ENCODE data around the gene DGKH. TPM values are rescaled to one million over a fixed set of nuclear protein-coding genes. Genes with fewer than 3 reads are reported as not detected.
"Not testable (repeated sequence)": the region's sequence is repeated elsewhere in the genome, so short reads cannot be mapped to it uniquely, and the experiment has no call there.

The DGKH gene
- total RNA-seq, 2 donors from 2014 or later: 7.4 to 21.1 TPM

DNA sequence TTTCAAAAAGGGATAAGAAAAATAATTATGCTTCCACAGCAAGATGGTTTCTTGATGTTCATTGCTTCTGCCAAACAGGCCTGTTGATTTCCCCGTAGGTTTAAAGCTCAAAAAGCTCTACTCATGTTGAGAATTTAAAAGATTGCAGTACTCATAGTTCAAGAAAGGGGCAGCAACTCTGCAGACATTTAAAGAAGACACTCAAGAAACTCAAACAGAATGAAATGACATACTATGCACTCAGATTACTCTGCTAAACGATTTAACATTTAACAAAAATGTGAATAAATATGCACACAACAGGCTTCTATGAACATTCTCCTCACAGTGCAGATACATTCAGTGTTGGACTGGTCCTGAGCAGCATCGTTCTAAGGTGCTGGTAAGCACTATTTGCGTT is 22.7 kb downstream of the DGKH start:
- not testable (repeated sequence) for DNase-seq (ENCODE audit: low spot score); H3K27ac Mint-ChIP-seq; H3K9me3 Mint-ChIP-seq; ATAC-seq; H3K4me1 Mint-ChIP-seq (ENCODE audit: low read depth in 2 of 2); H3K4me3 Mint-ChIP-seq; H3K36me3 Mint-ChIP-seq
- peaks cover 10 to 15% of the 10 kb centered on the region in 2 donors for H3K27me3 Mint-ChIP-seq

- ATAC-seq: no peak
- no peak for DNase-seq (ENCODE audit: low spot score)
- Mint-ChIP-seq H3K4me3 (no peak overlapping the region), H3K27me3 (peaks cover 10 to 15% of the 10 kb centered on the region in 2 donors), H3K36me3 (no peaks in the 10 kb centered on the region), H3K27ac (no peak overlapping the region), H3K9me3 (no peaks in the 10 kb centered on the region), H3K4me1 (ENCODE audit: low read depth in 2 of 2) (no peaks in the 10 kb centered on the region)
These were observed 23.4 kb downstream of the DGKH start for GRCh38 chr13:42071672-42072419.

- ATAC-seq (no peak), DNase-seq (ENCODE audit: low spot score) (no peak)
- H3K4me3 Mint-ChIP-seq: no peak overlapping the region
- H3K27ac Mint-ChIP-seq: no peak overlapping the region
- H3K27me3 Mint-ChIP-seq: peaks cover 10 to 15% of the 10 kb centered on the region in 2 donors
- H3K36me3 Mint-ChIP-seq: no peaks in the 10 kb centered on the region
- no peaks in the 10 kb centered on the region for H3K4me1 Mint-ChIP-seq (ENCODE audit: low read depth in 2 of 2)
- no peaks in the 10 kb centered on the region for H3K9me3 Mint-ChIP-seq
These were observed 25.2 kb downstream of the DGKH start for GRCh38 chr13:42073683-42074082.

DNA sequence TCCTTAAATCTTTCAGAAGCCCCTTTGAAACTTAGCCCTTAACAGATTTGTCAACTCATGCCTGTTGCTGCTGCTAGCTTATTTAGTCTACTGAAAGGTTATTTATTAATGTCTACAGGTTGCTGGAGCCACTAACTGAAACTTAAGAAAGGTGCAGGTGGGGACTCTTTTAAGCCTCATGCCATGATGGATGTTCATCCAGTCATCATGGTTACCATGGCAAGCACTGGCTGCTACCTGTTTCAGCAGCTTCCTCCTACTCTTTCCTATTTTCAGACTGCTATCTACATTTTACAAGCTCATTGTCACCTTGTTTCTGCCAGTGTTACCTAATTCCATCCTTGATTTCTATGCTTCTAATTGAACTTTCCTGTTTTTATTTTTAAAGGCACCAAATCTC is 27.1 kb downstream of the DGKH start:
- Mint-ChIP-seq H3K36me3 (no peaks in the 10 kb centered on the region), H3K4me1 (ENCODE audit: low read depth in 2 of 2) (no peaks in the 10 kb centered on the region), H3K9me3 (no peaks in the 10 kb centered on the region), H3K27ac (no peak overlapping the region), H3K27me3 (peaks cover 0 to 13% of the 10 kb centered on the region in 2 donors), H3K4me3 (no peak overlapping the region)
- no peak for DNase-seq (ENCODE audit: low spot score)
- ATAC-seq: no peak

- DNase-seq (ENCODE audit: low spot score) (no peak), ATAC-seq (no peak)
- Mint-ChIP-seq H3K9me3 (no peaks in the 10 kb centered on the region), H3K4me3 (no peak overlapping the region), H3K36me3 (no peaks in the 10 kb centered on the region), H3K27me3 (peaks cover 0 to 13% of the 10 kb centered on the region in 2 donors), H3K4me1 (ENCODE audit: low read depth in 2 of 2) (no peaks in the 10 kb centered on the region), H3K27ac (no peak overlapping the region)
These were observed 27.9 kb downstream of the DGKH start for GRCh38 chr13:42076309-42076713.

- DNase-seq (ENCODE audit: low spot score) (no peak), ATAC-seq (no peak)
- Mint-ChIP-seq H3K27ac (no peak overlapping the region), H3K36me3 (peaks cover 4% of the 10 kb centered on the region), H3K9me3 (no peaks in the 10 kb centered on the region), H3K27me3 (peaks cover 7 to 17% of the 10 kb centered on the region in 2 donors), H3K4me1 (ENCODE audit: low read depth in 2 of 2) (peaks cover 0 to 3% of the 10 kb centered on the region in 2 donors), H3K4me3 (no peak overlapping the region)
These were observed 29.8 kb downstream of the DGKH start for GRCh38 chr13:42078128-42078808.

GRCh38 chr13:42083138-42083770 is 34.8 kb downstream of the DGKH start:
- Mint-ChIP-seq H3K27me3 (peaks cover 21 to 22% of the 10 kb centered on the region in 2 donors), H3K4me3 (peak overlapping the region; percentile 29), H3K4me1 (ENCODE audit: low read depth in 2 of 2) (peaks cover 0 to 3% of the 10 kb centered on the region in 2 donors), H3K9me3 (no peaks in the 10 kb centered on the region), H3K36me3 (peaks cover 14% of the 10 kb centered on the region), H3K27ac (peak overlapping the region in 1 of 2 donors; percentile 13)
- ATAC-seq (no peak), DNase-seq (ENCODE audit: low spot score) (no peak)

GRCh38 chr13:42084722-42085121 is 36.3 kb downstream of the DGKH start:
- Mint-ChIP-seq H3K36me3 (peaks cover 14% of the 10 kb centered on the region), H3K4me3 (no peak overlapping the region), H3K27me3 (peaks cover 24 to 27% of the 10 kb centered on the region in 2 donors), H3K9me3 (no peaks in the 10 kb centered on the region), H3K4me1 (ENCODE audit: low read depth in 2 of 2) (peaks cover 0 to 3% of the 10 kb centered on the region in 2 donors), H3K27ac (no peak overlapping the region)
- ATAC-seq (no peak), DNase-seq (ENCODE audit: low spot score) (no peak)

GRCh38 chr13:42086582-42086981 is 38.1 kb downstream of the DGKH start:
- Mint-ChIP-seq H3K9me3 (no peaks in the 10 kb centered on the region), H3K27me3 (peaks cover 31 to 33% of the 10 kb centered on the region in 2 donors), H3K36me3 (peaks cover 14% of the 10 kb centered on the region), H3K27ac (no peak overlapping the region), H3K4me3 (no peak overlapping the region), H3K4me1 (ENCODE audit: low read depth in 2 of 2) (peaks cover 0 to 3% of the 10 kb centered on the region in 2 donors)
- DNase-seq (ENCODE audit: low spot score) (no peak), ATAC-seq (no peak)

DNA sequence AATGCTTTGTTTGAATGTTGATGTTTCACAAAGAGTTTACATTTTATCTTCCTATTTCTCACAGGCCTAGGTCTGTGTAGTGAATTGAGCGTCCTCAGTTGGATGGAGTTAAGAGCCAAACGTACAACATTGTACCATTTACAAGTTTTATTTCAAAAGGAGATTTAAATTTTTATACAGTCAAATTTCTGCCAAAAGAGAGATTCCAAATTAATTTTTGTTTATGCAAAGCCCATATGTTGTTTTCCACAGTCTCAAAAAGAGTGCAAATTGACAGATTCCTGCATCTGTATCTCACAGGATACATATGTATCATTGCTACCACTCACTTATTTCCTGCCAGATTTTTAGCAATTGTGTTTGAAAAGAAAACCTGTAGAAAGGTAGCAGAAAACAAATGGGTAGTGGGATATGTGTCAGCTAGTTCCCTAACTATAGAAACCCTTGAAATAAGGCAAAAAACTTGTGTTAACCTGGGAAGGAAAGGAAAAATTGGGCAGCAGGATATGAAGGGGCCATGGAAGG is 46.1 kb downstream of the DGKH start:
- peaks cover 0 to 3% of the 10 kb centered on the region in 2 donors for H3K4me1 Mint-ChIP-seq (ENCODE audit: low read depth in 2 of 2)
- H3K36me3 Mint-ChIP-seq: no peaks in the 10 kb centered on the region
- no peak for DNase-seq (ENCODE audit: low spot score)
- peaks cover 21 to 27% of the 10 kb centered on the region in 2 donors for H3K27me3 Mint-ChIP-seq
- H3K4me3 Mint-ChIP-seq: no peak overlapping the region
- H3K27ac Mint-ChIP-seq: no peak overlapping the region
- H3K9me3 Mint-ChIP-seq: no peaks in the 10 kb centered on the region
- ATAC-seq: no peak

DNA sequence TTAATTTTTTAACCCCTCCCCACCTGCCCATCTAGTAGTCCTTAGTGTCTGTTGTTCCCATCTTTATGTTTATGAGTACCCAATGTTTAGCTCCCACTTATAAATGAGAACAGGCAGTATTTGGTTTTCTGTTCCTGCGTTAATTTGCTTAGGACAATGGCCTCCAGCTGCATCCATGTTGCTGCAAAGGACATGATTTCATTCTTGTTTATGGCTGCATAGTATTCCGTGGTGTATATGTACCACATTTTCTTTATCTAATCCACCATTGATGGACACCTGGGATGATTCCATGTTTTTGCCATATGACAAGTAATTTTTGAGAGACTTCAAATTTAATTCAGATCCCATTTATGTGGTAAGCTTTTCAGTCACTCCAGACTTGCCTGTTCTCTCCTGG is 47.8 kb downstream of the DGKH start:
- not testable (repeated sequence) for H3K4me1 Mint-ChIP-seq (ENCODE audit: low read depth in 2 of 2); H3K4me3 Mint-ChIP-seq; H3K9me3 Mint-ChIP-seq; ATAC-seq; H3K27ac Mint-ChIP-seq; H3K36me3 Mint-ChIP-seq; DNase-seq (ENCODE audit: low spot score)
- H3K27me3 Mint-ChIP-seq: peaks cover 14 to 20% of the 10 kb centered on the region in 2 donors

- H3K27ac Mint-ChIP-seq: no peak overlapping the region
- no peak for DNase-seq (ENCODE audit: low spot score)
- no peaks in the 10 kb centered on the region for H3K36me3 Mint-ChIP-seq
- H3K27me3 Mint-ChIP-seq: peaks cover 7 to 10% of the 10 kb centered on the region in 2 donors
- ATAC-seq: no peak
- H3K9me3 Mint-ChIP-seq: no peaks in the 10 kb centered on the region
- H3K4me1 Mint-ChIP-seq (ENCODE audit: low read depth in 2 of 2): peaks cover 4 to 7% of the 10 kb centered on the region in 2 donors
- H3K4me3 Mint-ChIP-seq: no peak overlapping the region
These were observed 51.7 kb downstream of the DGKH start for GRCh38 chr13:42099962-42100675.

DNA sequence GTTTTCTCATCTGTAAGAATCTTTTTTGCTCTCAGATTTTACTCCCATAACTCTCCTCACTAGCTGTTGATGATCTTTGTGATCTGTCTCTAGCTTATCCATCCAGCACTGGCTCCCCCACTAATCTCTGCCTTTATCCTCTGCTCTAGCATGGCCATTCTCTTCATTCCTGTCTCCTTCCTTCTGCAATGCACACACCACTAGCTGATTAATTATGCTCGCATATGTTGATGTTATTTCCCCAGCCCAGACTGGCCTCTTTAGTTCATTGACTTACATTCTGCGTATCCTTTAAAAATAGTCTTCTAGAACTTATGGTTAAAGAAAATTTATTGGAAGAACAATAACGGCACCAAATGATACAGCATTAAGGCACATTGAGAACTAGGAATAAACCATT is 52.5 kb downstream of the DGKH start:
- ATAC-seq: no peak
- H3K9me3 Mint-ChIP-seq: no peaks in the 10 kb centered on the region

More for the DNA sequence above, 52.5 kb downstream of the DGKH start:
- H3K27me3 Mint-ChIP-seq: peaks cover 7 to 10% of the 10 kb centered on the region in 2 donors
- no peaks in the 10 kb centered on the region for H3K36me3 Mint-ChIP-seq
- H3K4me3 Mint-ChIP-seq: no peak overlapping the region
- DNase-seq (ENCODE audit: low spot score): no peak
- no peak overlapping the region for H3K27ac Mint-ChIP-seq
- H3K4me1 Mint-ChIP-seq (ENCODE audit: low read depth in 2 of 2): peaks cover 4 to 7% of the 10 kb centered on the region in 2 donors
